Left ventricle myocardium inferior (tissue), 1 donor: ENCODE results near the gene DDI1. TPM values are rescaled to one million over a fixed set of nuclear protein-coding genes. Genes with fewer than 3 reads are reported as not detected.

Experiments
- DNase-seq: peaks from one replicate; pipeline ENCODE4 v3.0.0-alpha.2; 2020
- H3K27ac ChIP-seq: fragments of 200-600 bp; replicated peaks from 2 replicates; pipeline ENCODE4 v1.8.0; 2021
- H3K27me3 ChIP-seq: fragments of 200-600 bp; 2 replicates; pipeline ENCODE4 v1.8.0; 2021; ENCODE audit warnings: low read depth
- H3K36me3 ChIP-seq: fragments of 200-600 bp; 2 replicates; pipeline ENCODE4 v1.8.0; 2021
- H3K4me1 ChIP-seq: fragments of 200-600 bp; 2 replicates; pipeline ENCODE4 v1.8.0; 2021
- H3K4me3 ChIP-seq: fragments of 200-600 bp; 2 replicates; pipeline ENCODE4 v1.8.0; 2021; ENCODE audit warnings: mild to moderate bottlenecking, moderate library complexity
- H3K9me3 ChIP-seq: fragments of 200-600 bp; replicated peaks from 2 replicates; pipeline ENCODE4 v1.8.0; 2021
- CTCF ChIP-seq: fragments of 200-600 bp; IDR thresholded peaks from 2 replicates; pipeline ENCODE4 v1.8.0; 2021; ENCODE audit warnings: antibody characterized with exemption, mild to moderate bottlenecking, borderline replicate concordance
- intact Hi-C: fragments of 100-400 bp; cut with micrococcal nuclease; formaldehyde crosslinking; loops from one replicate; pipeline ENCODE4 v1.11.0; 2022
- total RNA-seq: library from RNA; stranded (reverse); fragmentation: NEBNext Ultra II Directional; extraction: Animal tissue kit (Norgen Biotek cat#: 25700); gene quantifications from one replicate; pipeline ENCODE4 v1.2.1, GENCODE V29; 2021
- donor health status: DM: no; HTN: yes; CAD: no; lungs with severe emphysema.

DDI1 gene
- total RNA-seq, 1 donor from 2014 or later = not detected

- no peak for TF ChIP-seq CTCF
- DNase-seq = no peak
- Histone ChIP-seq H3K4me3 (no peak overlapping the region), H3K4me1 (peaks cover 22% of the 10 kb centered on the region), H3K36me3 (no peaks in the 10 kb centered on the region), H3K9me3 (no peaks in the 10 kb centered on the region), H3K27me3 (no peaks in the 10 kb centered on the region), H3K27ac (no peak overlapping the region)
- intact Hi-C loops = no loop called here
Measured at GRCh38 chr11:104076455-104076854, 40.0 kb downstream of the DDI1 start.

DNA sequence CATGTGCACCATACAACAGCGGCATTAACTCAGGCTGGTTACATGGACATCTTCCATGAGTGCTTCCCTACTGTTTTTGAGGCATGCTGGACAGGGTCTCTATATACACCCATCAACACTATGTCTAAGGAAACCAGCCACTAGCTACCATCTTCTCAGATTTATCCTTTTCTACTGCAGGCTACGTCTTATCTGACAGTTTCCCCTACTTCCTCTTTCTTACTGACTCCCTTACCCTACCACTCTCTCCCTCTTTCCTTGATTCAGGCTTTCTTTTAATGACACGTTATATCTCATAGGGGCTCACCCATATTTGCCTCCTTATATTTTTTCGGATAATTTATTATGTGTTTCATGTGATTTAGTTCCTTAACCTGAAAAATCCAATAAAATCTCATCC lies 41.8 kb downstream of the DDI1 start:
- Histone ChIP-seq H3K9me3 (no peaks in the 10 kb centered on the region), H3K4me3 (no peak overlapping the region), H3K36me3 (no peaks in the 10 kb centered on the region), H3K27me3 (no peaks in the 10 kb centered on the region), H3K27ac (no peak overlapping the region), H3K4me1 (peaks cover 22% of the 10 kb centered on the region)
- TF ChIP-seq CTCF = no peak
- intact Hi-C loops = no loop called here
- no peak for DNase-seq

DNA sequence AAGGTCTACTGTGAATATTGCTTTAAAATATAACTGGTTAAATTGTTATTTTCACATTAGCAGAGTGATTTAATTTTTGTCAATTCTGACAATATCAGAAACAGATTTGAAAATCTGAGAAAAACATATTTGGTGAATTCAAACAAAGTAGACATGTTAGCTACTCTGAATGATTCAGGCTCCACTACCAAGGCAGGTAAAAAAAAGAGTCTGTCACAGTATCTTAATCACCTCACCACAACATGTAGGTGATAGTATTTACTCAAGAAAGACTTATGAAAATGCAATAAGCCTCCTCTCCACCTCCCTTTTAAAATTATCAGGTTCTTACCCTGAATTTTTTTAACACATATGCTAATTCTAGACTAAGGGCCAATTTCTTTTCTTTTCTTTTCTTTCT lies 42.6 kb downstream of the DDI1 start:
- DNase-seq = no peak
- intact Hi-C loops = no loop called here
- Histone ChIP-seq H3K27me3 (no peaks in the 10 kb centered on the region), H3K4me3 (no peak overlapping the region), H3K36me3 (no peaks in the 10 kb centered on the region), H3K9me3 (no peaks in the 10 kb centered on the region), H3K27ac (no peak overlapping the region), H3K4me1 (peaks cover 19% of the 10 kb centered on the region)
- no peak for TF ChIP-seq CTCF

- Histone ChIP-seq H3K36me3 (no peaks in the 10 kb centered on the region), H3K27me3 (no peaks in the 10 kb centered on the region), H3K4me3 (no peak overlapping the region), H3K4me1 (peaks cover 12% of the 10 kb centered on the region), H3K27ac (no peak overlapping the region), H3K9me3 (no peaks in the 10 kb centered on the region)
- no peak for TF ChIP-seq CTCF
- intact Hi-C loops = no loop called here
- no peak for DNase-seq
Measured at GRCh38 chr11:104086621-104087020, 50.2 kb downstream of the DDI1 start.

Other genes starting within 250 kb of the DDI1 start
- 10.9 TPM for gene PDGFD, start 127.5 kb downstream of the DDI1 start, total RNA-seq